ENCODE data around the gene LEMD2.

Gene LEMD2

DNA sequence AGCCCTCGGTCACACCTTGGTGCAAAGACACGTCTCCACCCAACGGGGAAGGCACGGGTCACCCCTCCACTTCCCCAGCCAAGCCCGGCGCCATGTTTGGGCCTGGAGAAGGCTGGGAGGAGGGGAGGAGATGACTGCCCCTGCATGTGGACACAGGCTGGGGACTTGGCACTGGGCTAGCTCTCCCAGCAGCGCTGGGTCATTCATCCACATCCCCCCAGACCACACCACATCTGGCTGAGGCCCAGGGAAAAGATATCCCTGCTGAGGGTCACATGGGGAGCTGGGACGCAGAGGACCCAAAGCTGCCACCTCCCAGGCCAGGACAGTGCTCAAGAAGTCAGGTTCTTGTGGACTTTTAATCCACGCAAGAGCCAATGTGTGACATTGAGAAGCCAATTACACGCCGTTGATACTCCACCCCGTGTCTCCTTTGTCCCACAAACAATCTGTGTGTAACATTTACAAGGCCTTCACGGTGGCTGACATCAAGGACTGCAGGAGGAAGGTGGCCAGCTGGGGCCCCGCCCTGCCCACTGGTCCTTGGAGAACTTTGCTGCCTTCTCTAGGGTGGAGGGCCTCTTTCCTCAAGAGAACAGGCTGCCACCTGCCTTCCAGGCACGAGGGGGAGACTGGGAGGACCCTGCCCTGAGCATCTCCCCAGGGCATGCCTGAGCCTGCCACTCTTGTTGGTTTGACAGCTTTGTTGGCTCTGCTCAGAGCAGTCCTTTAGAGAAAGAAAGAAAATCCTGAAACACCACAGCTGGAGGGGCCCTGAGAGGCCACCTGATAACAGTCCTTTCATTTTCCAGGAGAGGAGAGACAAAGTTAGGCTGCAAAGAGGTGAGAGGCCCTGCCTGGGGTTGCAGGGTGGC, 36.9 kb downstream of the LEMD2 start:
- DNase-seq, result peak in 1 of 2 experiments; percentile 19

DNA sequence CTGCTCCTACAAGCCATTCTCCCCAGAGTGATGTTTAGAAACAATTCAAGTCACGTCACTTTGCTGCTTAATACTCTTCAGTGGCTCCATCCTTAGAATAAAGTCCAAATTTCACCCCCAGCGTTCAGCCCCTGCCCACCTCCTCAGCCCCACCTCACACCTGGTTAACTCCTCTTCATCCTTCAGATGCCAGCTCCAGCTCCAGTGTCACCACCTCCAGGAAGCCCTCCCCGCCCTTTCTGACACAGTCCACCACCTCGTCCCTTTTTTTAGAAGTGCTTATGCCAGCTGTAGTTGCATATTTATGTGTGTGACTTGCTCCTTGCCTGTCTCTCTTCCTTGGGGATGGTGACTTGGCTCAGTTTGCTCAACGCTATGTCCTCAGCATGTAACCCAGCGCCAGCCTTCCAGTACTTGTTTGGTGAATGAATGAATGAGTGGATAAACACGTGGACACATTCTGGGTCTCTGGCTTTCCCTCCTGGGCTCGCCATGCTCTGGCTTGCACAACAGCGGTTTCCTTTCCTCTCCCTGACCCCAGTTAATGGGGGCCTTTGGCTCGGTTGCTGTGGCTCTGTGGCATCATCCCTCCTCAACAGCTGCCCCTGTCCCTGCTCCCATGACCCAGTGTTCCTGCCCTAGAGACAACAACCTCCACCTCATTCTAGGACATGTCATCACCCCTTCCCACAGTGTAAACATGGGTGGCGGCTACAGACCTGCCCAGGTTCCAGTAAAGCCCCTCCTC, 38.5 kb downstream of the LEMD2 start:
- no peak for DNase-seq

DNA sequence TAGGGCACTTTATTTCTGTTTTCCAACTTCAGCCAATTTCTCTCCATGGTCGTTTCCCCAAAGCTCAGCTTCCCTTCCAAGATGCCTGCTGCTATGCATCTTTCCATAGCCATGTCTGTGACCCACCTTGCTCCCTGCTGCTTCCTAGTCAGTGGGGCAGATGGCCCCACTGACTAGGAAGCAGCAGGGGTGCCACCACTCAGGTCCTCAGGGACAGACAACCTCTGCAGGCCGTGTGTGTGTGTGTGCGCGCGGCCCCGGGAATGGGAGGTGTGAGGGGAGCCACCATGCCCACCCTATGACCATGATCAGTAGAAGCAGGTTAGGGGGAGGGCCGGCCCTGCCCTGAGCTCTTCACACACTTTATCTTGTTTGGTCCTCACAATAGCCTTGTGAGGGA, 39.5 kb downstream of the LEMD2 start:
- DNase-seq, result no peak

DNA sequence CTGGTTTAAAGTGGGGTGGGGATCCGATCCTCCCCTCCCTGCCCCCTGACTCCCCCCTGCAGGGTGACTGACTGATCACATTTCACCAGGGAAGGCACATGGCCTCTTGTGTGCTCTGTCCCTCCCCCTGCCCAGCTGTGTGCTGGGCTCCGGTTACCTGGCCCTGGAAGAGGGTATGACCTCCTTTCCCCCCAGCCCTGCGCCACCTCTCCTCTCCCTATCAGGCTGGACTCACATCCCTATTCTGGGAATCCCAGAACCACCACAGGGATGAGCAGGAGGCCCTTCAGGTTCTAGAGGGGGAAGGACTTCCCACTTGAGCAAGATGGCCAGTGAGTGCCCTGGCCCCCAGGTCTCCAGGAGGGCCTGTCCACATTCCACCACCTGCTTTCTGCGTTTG, 40.1 kb downstream of the LEMD2 start:
- DNase-seq, result no peak

DNA sequence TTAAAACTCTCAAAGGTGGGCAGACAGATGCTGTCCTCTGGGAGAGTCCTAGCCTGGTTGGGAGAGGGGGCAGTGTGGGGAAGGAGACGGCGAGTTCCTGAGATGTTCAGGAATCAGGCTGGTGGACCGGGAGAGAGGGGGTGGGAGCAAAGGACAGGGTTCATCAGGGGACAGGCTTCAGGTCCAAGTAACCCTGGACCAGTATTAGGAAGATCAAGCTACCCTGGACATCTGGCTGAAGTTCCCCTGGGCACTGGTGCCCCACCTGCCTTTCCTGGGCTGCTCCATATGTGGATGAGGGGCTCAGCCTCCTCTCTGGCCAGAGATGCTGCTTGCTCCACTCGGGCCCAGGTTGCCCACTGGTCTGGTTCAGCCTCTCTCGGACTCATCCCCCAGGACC, 41.1 kb downstream of the LEMD2 start:
- DNase-seq, result no peak

DNA sequence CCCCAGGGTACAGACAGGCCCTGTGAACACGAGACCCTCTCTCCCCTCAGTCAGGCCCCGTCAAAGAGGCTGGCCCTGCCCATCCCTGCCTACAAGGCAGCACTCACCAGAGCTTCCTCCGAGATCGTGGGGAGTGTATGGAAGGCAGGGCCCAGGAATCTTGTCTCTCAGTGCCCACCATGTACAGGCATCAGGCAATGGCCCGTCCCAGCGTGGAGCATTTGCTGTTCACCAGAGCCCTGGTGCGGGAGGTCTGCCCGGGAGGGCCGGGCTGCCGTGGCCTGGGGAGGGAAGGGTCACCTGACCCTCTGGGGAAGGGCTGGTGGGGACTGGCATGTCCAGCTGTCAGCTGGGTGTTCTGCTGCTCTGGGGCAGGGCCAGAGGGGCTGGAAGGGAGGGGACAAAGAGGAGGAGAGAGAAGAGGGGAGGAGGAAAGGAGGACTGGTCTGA, 42.3 kb downstream of the LEMD2 start, which contains the start of gene IP6K3:
Gene IP6K3 (minus strand): TSS at position 255 of the 450 bp plus-strand sequence. CDS start 11,429 bp downstream, outside the sequence.
- DNase-seq, result no peak

DNA sequence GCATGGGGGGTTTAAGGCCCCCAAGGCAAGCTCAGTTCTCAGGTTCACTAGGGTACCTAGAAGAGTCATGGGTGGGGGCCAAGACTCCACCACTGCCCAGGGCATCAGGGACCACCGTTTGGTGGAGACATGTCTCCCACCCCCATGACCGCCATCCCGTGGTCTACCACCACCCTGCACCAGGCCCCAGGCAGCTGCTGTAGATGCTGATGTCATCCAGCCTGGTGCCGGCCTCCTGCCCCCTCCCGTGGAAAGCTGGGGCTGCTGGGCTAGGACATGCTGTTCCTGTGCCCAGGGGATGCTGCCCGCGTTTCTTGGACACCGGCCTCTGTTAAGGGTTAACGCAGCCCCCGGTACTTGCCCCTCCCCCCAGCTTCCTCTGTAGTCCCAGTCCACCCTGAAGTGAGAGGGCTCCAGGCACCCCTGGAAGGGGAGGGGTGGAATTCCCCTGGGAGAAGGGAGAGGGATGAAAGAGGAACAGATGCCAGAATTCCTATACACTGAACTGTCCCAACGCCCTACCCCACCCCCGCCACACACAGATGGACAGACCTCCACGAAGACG, 42.8 kb downstream of the LEMD2 start:
- DNase-seq, result no peak

DNA sequence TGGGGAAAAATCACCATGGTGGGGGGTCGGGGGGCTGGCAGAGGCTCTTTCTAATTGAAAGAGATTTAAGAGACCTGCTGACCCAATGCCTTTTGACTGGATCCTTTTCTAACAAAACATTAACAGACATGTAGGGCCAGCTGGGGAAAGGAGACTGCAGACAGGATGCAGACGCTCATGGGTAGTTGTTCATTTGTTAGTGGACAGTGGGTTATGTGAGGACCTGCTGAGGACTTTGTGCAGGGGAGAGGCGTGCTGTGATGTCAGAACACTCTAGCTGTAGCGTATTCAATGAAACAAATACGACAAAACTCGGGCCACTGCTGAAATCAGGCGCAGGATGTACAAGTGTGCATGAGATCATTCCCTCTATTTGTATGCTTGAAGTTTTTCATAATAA, 43.4 kb downstream of the LEMD2 start:
- DNase-seq, result no peak

DNA sequence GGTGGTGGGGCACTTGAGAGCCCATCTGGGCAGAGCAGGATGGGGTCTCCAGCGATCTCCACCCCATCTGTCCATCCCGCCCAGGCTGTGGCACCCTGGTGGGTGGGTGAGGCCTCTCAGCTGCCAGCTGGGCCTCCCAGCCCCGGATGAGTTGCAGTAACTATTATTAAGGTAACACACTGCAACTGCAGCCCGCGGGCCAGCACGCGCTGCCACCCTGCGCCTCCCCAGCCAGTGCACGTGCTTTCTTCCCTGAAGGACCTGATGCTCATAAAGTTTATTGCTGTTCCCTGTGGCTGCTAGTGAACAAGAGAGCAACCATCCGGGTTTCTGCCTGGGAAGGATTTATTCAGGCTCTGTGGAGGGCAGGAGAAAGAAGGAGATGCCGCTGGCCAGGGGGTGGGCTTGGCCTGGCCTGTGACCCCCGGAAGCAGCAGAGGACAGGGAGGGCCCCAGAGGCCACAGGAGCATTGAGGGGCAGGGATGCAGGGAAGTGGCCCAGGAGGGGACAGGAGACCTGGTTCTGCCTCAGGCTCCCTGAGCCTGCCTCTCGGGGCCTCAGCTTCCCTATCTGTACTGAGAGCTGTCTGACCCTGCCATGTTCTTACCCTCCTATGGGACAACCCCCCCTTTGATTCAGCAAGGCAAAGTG, 43.9 kb downstream of the LEMD2 start:
- peak; percentile 8 to 10 for DNase-seq

DNA sequence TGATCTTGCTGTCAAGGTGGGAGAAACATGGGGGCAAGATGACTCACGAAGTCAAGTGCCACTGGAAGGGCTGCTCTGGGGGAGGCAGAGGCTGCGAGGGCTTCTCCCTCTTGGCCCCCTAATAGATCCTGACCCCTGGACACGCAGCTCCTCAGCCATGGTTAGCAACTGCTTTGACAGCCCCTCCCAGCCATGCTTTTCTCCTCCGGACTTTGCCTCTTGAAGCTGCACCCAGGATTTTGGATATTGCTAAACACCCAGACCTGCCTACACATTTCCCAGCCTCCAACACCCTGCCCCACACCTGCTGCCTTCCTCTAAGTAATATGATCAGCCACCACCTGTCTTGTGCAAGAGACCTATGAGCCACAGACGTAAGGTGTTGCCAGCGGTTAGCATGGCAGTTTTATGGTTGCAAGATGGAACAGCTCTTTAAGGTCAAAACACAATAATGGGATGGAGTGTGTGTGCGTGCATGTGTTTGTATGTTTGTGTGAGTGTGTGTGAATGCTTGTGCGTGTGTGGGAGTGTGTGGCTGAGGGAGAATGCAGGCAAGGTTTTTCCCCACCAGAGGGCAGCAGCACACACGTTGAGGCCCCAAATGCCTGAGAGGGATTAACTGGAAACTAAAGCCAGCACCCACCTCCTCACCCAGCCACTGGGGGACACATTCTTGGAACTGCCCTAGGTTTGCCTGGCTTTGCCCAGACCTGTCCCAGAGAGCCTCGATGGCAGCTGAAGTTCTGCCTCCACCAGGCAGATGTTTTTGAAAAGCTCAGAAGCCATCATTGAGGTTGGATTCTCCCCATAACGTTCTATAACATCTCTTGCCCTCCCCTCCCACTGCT, 44.7 kb downstream of the LEMD2 start:
- peak; percentile 77 to 84 for DNase-seq

DNA sequence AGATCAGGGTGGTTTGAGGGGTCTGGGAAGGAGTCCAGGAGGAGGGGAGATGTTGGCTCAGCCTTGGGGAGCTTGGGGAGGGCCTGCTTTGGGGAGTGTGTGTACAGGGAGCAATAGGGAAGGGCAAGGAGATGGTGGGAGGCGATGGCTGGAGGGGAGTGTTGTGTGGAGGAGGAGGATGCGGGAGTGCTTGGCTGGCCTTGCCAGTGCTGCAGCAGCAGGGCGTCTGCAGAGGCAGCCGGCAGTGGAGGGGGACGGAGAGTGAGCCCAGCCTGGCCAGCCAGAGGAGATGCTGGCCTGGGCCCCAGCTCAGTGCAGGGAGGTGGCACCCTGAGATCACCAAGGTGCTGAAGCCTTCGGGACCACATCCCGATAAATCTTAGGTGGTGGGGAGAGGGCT, 46.1 kb downstream of the LEMD2 start:
- DNase-seq, result no peak

DNA sequence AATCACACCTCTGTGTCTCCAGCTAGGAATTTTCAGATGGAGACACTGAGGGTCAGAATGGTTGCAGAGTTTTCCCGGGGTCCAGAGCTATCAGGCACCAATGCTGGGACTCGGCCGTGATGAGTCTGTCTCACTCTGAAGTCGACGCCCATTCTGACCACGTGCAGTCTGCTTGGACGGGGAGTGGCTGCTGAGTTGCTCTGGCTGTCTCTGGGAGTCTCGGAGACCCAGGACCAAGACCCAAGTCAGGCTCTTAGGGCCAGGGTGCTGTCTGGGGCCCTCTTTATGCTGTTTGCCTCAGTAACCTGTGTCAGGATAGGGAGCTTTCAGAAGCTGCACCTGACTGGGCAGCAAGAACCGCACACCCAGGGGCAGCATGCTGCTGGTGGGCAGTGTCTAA, 46.8 kb downstream of the LEMD2 start:
- no peak for DNase-seq

DNA sequence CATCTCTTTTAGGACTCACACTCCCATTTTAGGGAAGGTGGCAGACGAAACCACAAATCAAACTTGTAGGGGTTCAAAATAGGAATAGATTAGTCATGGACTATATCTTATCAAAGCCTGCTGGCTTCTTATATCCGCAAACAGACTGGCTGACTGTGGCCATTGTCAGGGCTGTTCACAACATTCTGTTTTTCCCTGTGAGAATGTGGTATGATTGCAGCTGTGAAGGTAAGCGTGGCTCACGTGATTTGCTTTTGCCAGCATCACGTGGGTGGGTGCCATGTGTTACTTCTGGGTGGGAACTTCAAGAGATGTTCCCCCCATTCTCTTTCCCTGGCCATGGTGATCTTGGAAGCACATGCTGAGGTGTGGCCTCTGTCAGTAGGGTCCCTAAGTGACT, 48.1 kb downstream of the LEMD2 start:
- no peak for DNase-seq

DNA sequence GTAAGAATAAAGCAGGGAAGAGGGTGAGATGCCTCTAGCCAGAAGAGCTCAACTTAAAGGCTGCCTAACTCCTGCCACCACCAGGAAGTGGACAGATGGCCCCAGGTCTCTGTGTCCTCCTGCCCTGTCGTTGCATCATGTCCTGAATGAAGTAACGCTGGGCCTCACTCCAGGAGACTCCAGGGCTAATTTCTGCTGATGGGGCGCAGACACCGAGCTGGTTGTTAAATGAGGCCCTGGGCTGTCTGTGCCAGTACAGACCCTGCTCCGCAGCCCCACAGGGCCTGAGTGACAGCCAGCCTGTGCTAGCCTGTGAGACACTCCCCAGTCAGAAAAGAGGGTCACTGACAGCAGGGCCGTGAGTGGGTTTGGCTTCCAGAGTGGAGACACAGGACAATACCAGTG, 48.7 kb downstream of the LEMD2 start:
- DNase-seq, result no peak

DNA sequence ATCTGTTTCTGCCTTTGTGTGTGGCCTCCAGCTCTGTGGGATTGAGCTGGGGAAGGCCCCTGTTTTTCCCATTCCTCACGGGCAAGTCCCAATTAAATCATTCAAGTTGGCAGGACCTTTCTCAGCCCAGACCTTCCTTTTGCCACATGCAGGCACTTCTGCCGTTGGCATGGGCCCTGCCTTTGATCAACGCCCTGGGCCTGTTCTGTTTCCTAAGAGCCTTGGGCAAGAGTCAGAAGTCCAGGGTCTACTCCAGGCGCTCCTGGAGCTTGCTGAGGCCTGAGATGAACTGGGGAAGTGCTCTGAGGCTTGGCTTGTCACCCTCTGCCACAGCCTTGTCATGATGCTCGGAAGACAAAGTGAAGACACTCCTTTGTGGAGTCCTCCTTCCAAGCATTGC, 49.4 kb downstream of the LEMD2 start:
- DNase-seq, result no peak

DNA sequence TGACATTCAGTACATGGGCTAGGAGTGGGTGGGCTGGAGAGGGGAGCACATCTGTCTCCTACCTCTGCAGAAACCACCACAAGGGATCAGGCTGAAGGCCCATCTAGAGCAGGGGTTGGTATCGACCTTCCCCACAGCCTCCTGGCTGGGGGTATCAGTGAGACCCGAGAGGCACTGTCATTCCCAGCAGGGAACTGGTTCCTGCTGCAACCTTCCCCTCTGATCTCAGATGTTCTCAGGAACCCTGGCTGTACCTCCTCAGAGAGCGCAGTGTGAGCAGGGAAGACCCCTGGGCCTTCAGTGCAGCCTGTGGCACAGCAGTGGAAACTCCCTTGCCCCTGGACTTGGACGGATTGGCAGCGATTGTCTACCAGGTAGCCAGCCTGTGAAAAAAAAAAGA, 50.1 kb downstream of the LEMD2 start:
- no peak for DNase-seq

DNA sequence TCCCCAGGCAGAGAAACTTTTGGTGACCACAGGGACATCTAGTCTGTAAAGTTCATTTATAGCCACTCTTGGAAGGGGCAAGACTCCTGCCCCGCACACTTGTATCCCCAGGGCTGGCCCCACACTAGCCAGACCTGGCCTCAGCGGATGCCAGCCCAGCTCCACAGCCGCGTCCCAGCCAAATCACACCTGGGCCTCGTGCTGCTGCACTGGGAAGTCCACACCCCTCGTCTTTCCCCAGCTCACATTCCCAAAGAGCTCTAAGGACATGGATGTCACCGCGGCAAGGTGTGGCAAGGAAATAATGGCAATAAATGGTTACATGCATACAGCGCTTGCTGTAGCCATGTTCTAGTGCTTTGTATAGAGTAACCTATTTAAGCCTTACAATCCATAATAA, 50.8 kb downstream of the LEMD2 start:
- DNase-seq, result no peak

DNA sequence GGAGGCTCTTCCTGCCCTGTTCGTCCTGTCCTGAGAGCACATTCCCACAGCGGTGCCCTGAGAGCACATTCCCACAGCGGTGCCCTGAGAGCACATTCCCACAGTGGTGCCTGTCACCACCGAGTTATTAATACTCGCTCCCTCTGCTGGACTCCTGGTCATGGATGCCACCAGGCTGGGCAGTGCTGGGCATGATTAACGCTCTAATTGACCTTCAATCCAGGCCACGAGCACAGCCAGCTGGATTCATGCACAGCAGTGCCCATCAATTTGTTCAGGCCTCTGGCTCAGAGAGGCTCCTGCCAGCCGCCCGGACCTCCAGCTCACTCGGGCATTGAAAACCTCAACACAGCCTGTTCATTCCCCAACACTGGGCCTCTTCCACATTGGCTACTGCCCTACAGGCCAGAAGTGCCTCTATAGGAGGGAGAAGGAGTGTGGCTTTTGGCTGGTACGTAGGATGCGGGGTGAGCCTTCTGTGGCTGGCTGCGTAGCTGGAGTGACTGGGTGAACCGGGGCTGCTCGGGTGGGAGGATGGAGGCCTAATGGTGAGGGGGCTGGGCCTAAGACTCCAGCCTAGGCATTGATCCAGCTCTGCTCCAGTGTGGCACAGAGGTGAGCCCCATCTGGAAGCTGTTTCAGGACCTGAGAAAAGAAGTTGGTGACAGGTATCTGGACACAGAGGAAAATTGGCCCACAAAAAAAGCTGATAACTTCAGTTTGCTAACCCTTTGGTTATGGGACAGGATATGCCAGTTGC, 51.5 kb downstream of the LEMD2 start:
- DNase-seq, result no peak

DNA sequence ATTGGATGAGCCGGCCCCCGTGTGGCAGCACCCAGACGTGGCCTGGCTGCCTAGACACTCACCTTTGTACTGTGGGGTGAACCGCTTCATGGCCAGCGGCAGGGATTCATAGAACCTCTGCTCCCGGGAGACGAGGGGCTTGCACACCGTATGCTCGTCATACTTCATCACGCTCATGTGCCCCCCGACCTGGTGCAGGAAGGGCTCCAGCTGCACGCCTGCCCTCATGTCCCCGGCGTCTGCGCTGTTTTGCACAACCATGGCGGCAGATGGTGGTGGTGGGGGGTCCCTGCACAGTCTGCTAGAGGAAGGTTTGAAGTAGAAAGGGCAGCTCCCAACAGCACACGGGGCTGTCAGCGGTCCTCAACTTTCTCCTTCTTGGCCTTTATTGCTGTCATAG, 53.7 kb downstream of the LEMD2 start:
- DNase-seq, result no peak

DNA sequence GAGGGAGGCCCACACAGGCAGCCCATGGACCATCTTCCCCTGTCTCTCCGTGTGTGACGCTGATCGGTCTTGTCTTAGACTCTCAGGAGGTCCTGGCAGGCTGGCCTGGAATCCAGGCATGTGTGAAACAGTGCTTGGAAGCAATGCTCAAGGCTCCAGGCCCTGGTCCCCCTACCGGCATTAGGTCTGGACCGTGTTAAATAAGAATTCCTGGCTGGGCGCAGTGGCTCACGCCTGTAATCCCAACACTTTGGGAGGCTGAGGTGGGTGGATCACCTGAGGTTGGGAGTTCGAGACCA, 55.3 kb downstream of the LEMD2 start:
- no peak for DNase-seq

DNA sequence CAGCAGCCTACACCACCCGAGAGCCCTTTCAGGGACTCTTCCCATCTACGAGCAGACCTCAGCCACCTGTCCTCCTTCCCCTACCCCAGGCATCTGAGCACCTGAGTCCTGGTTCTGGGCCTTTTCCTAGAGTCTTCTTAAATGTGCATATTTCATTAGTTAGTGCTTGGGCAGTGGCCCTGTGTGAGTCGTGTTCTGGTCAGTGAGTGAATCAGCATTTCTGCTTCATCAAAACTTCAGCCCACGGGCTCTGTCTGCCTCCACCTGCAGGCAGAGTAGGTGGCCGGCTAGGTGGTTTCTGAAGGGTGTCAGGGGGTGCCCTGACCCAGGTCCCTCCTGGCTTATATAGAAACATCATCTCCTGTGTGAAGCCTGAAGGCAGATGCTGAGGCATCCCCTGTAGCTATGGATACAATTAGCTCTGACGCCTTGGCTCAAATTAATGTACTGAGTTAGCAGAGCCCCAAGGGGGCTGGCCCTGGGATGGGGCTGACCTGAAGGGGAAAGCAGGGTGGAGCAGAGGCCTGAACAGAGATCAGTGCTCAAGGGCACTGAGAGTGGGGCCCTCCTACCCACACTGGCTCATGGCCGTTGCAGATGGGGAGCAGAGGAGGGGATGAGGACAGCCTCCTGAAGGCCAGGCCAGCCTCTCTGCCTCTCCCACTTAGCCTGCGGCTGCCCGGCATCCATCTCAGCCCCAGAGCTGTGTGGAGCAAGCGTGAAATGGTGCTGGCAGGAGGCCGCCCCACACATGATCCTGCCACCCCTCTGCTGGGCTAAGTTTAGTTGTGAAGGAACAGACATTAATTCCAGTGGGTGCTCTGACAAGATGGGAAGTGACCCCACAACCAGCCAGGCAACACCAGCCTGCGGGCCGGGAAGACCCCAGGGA, 55.9 kb downstream of the LEMD2 start:
- no peak for DNase-seq

Measured in NCI-H2081 (cell line).